Measurements from ENCODE around the gene SRSF3. TPM values are rescaled to one million over a fixed set of nuclear protein-coding genes. Genes with fewer than 3 reads are reported as not detected.

Gene SRSF3
- total RNA-seq, 1 experiment from 2014 or later, result 425 TPM

GRCh38 chr6:36633370-36633769 is 39.2 kb downstream of the SRSF3 start:
- H3K4me1 ChIP-seq, result no peaks in the 10 kb centered on the region
- CTCF ChIA-PET, result no interaction called here

GRCh38 chr6:36633915-36634314 is 39.8 kb downstream of the SRSF3 start:
- no peaks in the 10 kb centered on the region for H3K9me3 Mint-ChIP-seq (ENCODE audit: unreplicated experiment)
- no peaks in the 10 kb centered on the region for H3K27me3 ChIP-seq (replicated peaks; ENCODE audit: control insufficient read depth, insufficient read depth, low read length)
- POLR2A ChIA-PET, result no interaction called here
- H3K4me1 ChIP-seq, result no peaks in the 10 kb centered on the region
- intact Hi-C loops (cut with micrococcal nuclease; ENCODE audit: unreplicated experiment), result no loop called here
- DNase-seq, result no peak
- no peaks in the 10 kb centered on the region for H3K36me3 ChIP-seq (ENCODE audit: control insufficient read depth, insufficient read depth, low read length)
- H3K36me3 Mint-ChIP-seq (ENCODE audit: insufficient read depth, unreplicated experiment), result no peaks in the 10 kb centered on the region
- TF ChIP-seq CTCF (IDR thresholded peaks at IDR 0.05; ENCODE audit: insufficient read depth in 1 of 2, low read depth in 1 of 2, low read length in 1 of 2, severe bottlenecking in 1 of 2, unreplicated experiment in 1 of 2), result no peak
- no peak overlapping the region for H3K4me3 Mint-ChIP-seq (ENCODE audit: unreplicated experiment)
- no peaks in the 10 kb centered on the region for H3K4me1 Mint-ChIP-seq (ENCODE audit: low read depth, unreplicated experiment)
- BruUV-seq (replicated peaks), result no TSS peak
- no peak overlapping the region for H3K4me3 ChIP-seq (ENCODE audit: low read depth, low read length)
- no peaks in the 10 kb centered on the region for H3K9me3 ChIP-seq
- H3K27ac Mint-ChIP-seq (ENCODE audit: unreplicated experiment), result no peak overlapping the region
- CTCF ChIA-PET, result no interaction called here
- H3K27me3 Mint-ChIP-seq (ENCODE audit: insufficient read depth, unreplicated experiment), result no peaks in the 10 kb centered on the region

More at GRCh38 chr6:36633370-36633769, 39.2 kb downstream of the SRSF3 start:
- no peaks in the 10 kb centered on the region for H3K36me3 ChIP-seq (ENCODE audit: control insufficient read depth, insufficient read depth, low read length)
- H3K4me3 ChIP-seq (ENCODE audit: low read depth, low read length), result no peak overlapping the region
- H3K9me3 ChIP-seq, result no peaks in the 10 kb centered on the region
- Mint-ChIP-seq H3K4me1 (ENCODE audit: low read depth, unreplicated experiment) (no peaks in the 10 kb centered on the region), H3K36me3 (ENCODE audit: insufficient read depth, unreplicated experiment) (no peaks in the 10 kb centered on the region), H3K27me3 (ENCODE audit: insufficient read depth, unreplicated experiment) (no peaks in the 10 kb centered on the region), H3K4me3 (ENCODE audit: unreplicated experiment) (no peak overlapping the region), H3K9me3 (ENCODE audit: unreplicated experiment) (no peaks in the 10 kb centered on the region), H3K27ac (ENCODE audit: unreplicated experiment) (no peak overlapping the region)
- POLR2A ChIA-PET, result interaction anchor here (0.7 kb wide), 1 partner anchor 18 kb away, joined by 5 read pairs; no protein-coding TSS in a partner anchor
- BruUV-seq (replicated peaks), result no TSS peak
- TF ChIP-seq CTCF (IDR thresholded peaks at IDR 0.05; ENCODE audit: insufficient read depth in 1 of 2, low read depth in 1 of 2, low read length in 1 of 2, severe bottlenecking in 1 of 2, unreplicated experiment in 1 of 2), result no peak
- H3K27me3 ChIP-seq (replicated peaks; ENCODE audit: control insufficient read depth, insufficient read depth, low read length), result no peaks in the 10 kb centered on the region
- no peak for DNase-seq
- intact Hi-C loops (cut with micrococcal nuclease; ENCODE audit: unreplicated experiment), result no loop called here

- POLR2A ChIA-PET, result no interaction called here
- DNase-seq, result no peak
- H3K4me3 Mint-ChIP-seq (ENCODE audit: unreplicated experiment), result no peak overlapping the region
- no peaks in the 10 kb centered on the region for H3K9me3 ChIP-seq
- no peaks in the 10 kb centered on the region for H3K36me3 ChIP-seq (ENCODE audit: control insufficient read depth, insufficient read depth, low read length)
- H3K27ac Mint-ChIP-seq (ENCODE audit: unreplicated experiment), result no peak overlapping the region
- intact Hi-C loops (cut with micrococcal nuclease; ENCODE audit: unreplicated experiment), result no loop called here
- no peaks in the 10 kb centered on the region for H3K36me3 Mint-ChIP-seq (ENCODE audit: insufficient read depth, unreplicated experiment)
- no peak for TF ChIP-seq CTCF (IDR thresholded peaks at IDR 0.05; ENCODE audit: insufficient read depth in 1 of 2, low read depth in 1 of 2, low read length in 1 of 2, severe bottlenecking in 1 of 2, unreplicated experiment in 1 of 2)
- H3K4me1 ChIP-seq, result no peaks in the 10 kb centered on the region
- H3K27me3 Mint-ChIP-seq (ENCODE audit: insufficient read depth, unreplicated experiment), result no peaks in the 10 kb centered on the region
- BruUV-seq (replicated peaks), result no TSS peak
- no peaks in the 10 kb centered on the region for H3K27me3 ChIP-seq (replicated peaks; ENCODE audit: control insufficient read depth, insufficient read depth, low read length)
- CTCF ChIA-PET, result interaction anchor here (1.2 kb wide), 1 partner anchor 18 kb away, joined by 3 read pairs; no protein-coding TSS in a partner anchor
- no peaks in the 10 kb centered on the region for H3K4me1 Mint-ChIP-seq (ENCODE audit: low read depth, unreplicated experiment)
- no peaks in the 10 kb centered on the region for H3K9me3 Mint-ChIP-seq (ENCODE audit: unreplicated experiment)
- no peak overlapping the region for H3K4me3 ChIP-seq (ENCODE audit: low read depth, low read length)
Measured at GRCh38 chr6:36634317-36635108, 40.4 kb downstream of the SRSF3 start.
